HG03064 (cell line): ENCODE results near the gene TNC.

Experiments
- ATAC-seq: cut with Tn5 transposase; IDR thresholded peaks from one replicate; pipeline ENCODE4 v1.9.1; 2021; ENCODE audit warnings: low read depth; ENCODE audit not compliant: unreplicated experiment

The TNC gene

DNA sequence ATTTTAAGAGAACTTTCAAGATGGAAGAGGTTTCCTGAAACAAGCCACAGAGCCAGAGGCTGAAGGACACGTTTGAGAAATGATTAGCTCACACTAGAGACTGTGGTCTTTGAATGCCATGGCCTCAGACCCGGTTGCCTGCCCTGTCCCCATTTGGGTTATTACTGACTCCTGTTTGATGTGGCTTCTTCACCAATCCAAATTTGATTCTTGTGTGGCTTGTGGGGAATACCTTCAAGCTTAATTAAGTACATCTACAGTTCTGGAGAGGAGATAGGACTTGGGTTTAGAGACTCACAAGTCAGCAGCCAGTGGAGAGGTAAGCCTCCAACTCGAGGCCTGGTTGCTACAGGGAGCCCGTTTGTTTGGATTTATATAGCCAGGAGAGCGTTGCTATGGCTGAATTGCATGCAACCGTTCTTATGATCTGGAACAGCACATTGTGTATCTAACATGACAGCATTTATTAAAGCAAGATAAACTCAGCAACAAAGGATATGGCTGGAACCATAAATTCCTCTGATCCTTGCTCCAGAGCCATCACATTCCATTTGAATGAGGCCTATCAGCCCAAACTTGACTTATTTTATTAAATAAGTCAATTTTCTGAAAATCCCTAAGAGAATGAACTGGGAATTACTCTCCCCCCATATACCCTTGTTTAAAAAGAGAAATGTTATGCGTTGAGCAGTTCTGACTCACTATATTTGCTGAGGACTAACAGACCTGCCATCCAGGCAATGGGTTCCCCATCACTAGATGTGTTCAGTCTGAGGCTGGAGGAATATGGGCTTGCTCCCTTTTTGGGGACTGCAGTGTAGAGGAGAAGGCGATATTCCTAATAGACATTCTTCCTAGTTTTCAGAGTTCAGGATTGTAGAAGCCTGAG lies 99.2 kb downstream of the TNC start:
- no peak for ATAC-seq

DNA sequence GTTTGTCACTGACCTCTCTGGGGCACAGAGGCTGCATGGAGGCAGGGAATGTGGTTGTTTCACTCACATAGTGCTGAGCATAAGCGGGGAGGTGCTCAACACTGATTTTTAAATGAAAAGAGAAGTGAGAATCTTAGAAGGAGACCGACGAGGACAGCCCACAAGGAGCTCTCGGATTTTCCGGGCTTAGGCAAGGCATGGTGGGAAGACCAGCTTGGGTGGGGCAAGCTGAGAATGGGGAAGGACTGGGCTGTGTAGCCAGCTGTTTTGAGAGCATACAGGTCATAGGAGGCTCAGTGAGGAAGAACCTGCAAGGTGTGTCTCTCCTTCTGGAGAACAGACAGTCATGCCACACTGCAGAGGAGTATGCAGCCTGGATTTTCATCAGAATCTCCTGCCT lies 101.6 kb downstream of the TNC start:
- no peak for ATAC-seq

DNA sequence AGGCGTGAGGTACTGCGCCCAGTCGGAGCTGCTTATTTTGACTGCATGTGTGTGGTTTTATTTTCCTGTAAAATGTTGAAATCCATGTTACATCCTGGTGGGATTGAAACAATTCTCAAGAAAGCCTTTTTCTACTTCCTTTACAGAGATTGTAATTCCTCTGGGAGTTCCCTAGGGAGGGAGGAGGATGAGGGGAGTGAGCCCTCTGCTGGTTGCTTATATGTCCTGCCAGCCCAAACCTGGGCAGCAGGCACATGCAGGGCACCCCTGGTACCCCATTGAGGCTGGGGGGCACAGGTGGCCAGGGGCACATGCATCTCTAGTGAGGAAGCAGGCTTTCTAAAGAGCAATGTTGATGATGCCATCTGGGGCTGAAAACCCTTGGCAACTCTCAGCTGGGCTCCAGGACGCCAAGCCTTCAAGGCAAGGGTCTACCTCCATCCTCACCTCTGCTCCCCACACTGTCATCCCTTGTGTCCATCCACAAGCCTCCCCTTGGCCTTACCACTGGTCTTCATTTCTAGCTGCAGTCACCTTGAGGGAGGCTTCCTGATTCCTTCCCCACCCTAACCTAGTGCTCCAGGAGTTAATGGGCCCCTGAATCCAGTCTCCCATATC lies 102.8 kb downstream of the TNC start:
- ATAC-seq, result no peak

DNA sequence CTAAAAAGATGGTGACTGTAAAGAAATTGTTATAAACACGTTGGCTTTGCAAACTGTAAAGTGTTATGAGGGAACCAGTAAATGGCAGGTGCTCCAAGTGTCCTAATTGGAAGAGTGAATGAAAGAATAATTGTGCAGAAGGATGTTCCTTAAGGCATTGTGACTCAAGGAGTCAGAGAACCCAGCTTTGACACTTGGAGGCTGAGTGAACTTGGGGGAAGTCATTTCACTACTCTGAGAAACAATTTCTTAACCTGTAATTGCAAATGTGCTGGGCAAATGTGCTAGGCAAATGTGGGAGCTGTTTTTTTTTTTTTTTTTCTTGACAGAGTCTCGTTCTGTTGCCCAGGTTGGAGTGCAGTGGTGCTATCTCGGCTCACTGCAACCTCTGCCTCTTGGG lies 103.5 kb downstream of the TNC start:
- ATAC-seq, result no peak

DNA sequence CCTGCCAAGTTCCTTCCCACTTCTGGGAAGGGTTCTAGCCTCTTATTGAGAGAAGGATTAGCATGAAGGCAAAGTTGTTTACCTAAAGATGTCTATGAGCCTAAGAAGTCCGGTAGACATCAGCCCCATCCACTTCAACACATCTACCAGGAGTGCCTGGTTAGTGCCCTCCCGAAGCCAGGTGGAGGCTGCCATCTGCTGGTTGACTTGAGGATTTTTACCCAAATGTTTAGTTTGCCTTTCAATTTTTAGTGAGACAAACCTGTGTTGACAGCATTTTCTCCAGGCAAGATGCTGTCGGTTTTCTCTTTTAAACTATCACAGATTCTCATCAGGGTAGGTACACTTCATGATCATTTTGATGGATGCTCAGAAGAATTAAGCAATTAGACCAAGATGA lies 104.0 kb downstream of the TNC start:
- ATAC-seq, result peak; percentile 62

DNA sequence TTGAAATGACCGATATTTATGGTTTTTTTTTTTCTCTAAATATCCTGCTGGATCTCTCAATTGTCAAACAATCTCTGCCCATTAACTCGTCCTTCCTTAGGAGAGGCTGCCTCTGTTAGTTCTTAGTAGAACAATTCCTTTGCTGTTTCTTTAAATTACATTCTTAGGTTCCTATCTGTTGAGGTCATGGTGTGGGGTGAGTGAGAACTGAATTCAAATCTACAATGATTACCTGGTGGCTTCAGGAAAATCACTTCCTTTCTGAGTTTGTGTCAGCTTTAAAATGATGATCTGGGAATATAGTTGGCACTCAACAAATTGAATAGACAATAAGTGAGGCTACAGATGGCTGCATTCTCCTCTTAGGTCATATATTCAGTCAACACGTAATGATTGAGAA lies 105.5 kb downstream of the TNC start:
- ATAC-seq, result no peak

DNA sequence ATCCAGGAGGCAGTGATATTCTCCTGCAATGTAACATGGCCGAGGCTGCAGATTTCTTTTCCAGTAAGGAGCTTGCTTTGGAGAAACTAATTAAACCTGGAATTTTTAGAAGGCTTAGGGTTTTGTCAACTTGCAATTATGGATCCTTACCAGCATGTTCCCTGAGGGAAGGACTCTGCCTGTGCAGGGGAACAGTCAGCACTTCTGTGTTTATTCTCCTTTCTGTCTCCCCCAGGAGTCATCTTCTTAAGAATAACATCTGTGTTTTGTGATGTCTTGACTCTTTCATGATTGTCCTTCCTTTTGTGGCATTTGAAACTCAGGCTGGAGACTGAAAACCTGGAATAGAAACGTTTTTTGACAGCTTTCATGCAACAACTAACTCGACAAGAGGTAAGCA lies 107.1 kb downstream of the TNC start:
- ATAC-seq, result no peak

DNA sequence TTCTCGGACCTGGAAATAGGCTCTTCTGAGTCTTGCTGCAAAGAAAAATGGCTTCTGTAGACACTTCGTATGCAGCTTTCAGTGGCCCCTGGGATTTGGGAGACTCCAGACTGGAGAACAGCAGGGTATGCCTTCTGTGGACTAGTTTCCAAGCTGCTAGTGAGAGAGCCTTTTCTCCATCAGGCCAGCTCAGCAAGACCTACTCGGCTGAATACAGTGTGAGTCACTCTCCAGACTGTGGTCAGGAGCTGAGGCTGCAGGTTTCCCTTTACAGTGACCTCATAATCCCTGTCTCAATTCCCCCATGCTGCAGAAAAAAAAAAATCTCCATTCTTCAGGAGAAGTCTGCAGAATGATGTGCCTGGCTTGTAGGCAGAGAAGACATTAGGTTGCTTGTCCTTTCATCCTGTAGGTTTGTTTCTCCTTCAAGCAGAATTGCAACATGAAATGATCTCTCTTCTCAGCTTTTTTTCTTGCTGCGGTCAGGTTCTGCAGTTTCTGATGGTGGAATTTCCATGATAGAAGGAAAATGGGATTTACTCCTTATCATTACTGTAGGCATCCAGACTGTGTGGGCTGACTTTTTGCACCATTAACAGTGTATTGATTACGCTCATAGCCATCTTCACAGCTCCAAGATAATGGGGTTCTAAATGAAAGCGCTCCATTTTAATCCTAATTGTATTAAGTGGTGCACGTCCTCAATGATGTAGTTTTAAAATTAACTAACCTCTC lies 109.3 kb downstream of the TNC start:
- ATAC-seq, result no peak

DNA sequence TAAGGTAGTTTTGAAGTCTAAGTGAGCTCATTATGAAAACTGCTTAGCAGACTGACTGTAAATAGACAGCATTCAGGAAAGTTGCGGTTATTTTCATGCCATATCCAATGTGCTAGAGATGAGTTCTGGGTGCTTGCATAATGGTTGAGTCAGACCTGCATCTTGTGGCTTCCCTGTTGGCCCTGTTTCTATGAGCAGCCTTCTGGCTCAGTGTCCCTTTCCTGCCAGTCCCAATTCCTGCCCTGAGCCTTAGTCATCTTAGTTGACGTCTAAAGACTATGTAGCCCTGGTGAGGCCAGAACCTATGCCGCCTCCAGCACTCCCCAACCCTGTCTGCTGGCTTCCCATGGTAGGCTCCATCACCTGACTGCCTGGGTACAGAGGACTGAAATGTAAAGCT lies 111.3 kb downstream of the TNC start:
- no peak for ATAC-seq

DNA sequence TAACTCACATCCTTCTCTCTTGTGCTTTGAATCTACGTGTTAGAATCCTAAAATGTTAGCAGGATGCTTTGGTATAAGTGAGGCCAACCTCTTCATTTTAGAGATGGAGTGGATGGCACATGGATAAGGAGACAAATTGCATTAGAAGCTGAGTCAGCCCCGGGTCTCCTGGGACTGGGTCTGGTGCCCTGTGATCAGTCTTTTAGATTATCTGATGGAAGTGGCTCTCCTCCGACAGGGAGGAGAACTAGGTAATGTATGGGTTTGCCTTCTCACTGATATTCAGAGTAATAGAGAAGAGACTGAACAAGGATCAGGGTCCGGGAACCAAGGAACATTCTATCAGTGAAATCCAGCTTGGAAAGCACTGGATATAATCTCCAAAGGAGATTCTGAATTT lies 112.6 kb downstream of the TNC start:
- no peak for ATAC-seq

DNA sequence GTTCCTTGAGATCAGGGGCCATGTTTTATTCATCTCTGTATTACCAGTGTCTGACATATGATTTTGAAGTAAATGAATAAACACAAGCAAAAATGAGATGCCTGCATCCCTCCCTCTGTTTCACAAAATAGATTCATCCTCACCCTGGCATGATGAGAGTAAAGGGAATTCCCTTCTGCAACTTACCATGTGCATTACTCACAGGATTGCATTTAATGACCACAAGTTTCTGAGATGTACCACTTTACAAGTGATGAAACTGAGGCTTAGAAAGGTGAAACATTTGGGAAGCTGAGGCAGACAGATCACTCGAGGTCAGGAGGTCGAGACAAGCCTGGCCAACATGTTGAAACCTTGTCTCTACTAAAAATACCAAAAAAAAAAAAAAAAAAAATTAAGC lies 113.4 kb downstream of the TNC start:
- ATAC-seq, result no peak

DNA sequence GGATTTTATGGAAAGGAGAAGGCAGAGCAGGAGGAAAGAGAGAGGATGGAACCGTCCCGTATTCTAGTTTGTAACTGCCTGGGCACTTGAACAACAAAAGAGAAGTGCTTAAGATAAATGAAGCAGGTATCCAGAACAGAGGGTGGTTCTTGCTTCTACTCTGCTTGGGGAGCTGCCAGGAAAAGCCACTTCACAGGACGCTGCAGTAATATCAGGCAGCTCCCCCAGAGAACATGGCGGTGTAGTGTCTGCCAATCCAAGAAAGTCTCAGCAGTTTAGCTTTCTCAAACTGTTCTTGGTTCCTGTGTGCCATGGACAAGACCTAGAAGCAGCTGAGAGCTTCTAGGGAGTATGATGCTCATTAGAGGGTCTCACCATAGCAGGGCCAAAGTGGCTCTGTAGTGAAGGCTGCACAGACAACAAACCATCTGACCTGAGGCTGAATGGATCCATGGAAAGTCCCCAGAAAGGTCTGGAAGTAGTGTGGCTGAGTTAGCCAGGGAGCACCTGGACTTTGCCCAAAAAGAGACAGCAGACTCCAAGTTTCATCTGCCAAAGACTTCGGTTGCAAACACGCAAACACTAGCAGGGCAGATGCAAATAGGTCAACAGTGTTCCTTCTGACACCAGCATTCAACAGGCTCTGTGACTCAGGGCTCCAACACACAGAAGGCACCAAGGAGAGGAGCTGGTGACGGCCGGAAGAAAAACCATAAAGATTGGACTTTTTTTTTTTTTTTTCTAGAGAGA lies 115.4 kb downstream of the TNC start:
- ATAC-seq, result no peak

DNA sequence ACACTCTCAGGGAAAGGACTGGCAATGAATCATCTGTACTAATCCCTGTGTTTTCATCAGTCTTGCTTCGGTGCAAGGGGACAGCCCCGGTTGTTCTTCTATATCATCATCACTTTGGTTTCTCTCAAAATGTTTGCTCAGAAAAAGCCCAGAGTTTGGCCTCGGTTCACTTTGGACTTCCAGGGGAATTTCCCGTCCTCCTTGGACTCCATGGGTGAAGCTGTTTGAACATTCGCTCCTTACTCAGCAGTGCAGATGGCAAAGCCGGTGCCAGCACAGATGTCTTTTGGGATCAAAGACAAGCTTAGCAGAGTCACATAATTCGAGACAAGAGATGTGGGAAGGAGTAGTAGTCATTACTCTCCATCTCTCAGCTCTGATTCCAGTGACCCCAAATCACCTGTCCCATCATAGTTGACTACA lies 117.7 kb downstream of the TNC start:
- ATAC-seq, result no peak

DNA sequence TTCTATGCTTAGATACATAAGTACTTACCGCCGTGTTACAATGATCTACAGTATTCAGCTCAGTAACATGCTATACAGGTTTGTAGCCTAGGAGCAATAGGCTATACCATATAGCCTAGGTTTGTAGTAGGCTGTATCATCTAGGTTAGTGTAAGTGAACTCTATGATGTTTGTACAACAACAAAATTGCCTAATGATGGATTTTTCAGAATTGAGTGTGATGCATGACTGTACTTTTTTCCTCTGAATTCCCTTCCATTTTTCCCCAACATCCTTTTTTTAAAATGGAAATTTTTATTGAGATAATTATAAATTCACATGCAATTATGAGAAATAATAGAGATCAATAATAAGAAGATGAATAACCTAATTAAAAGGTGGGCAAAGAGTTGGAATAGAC lies 119.6 kb downstream of the TNC start:
- ATAC-seq, result no peak

DNA sequence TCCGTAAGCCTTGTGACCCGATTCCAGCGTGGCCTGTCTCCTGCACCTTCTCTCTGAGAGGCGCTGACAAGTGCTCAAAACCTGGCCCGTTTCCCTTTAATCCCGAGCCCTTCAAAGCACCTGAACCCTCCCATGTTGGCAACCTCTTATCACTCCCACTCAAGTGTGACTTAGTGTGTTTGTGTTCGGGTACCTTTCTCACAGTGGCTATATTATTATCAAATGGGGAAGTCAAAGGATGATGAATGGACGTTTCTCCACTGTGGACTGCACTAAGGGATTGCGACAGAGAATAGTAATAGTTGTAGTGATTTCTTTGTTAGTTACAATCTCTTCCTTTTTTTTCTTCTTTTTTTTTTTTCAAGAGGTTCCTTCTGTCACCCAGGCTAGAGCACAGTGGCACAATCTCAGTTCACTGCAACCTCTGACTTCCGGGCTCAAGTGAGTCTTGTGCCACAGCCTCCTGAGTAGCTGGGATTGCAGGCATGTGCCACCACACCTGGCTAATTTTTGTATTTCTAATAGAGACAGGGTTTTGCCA lies 122.2 kb downstream of the TNC start:
- ATAC-seq, result no peak

DNA sequence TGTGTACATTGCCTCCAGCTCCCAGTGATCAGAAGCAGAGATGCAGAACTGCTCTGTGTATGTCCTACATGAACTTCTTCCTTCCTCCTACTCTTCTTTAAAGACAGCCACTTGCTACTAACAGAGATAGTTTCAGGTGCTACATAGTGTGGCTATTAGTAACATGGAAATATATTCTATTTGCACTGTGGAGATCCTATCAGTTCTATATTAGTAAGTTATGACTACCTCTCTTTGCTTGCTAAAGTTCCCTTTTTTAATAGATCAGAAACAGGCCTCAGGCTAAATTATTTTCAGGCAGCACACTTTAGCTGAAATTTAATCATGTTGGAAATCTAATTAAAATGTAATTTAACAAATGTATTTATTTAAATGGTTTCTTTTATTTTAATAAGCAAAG lies 123.2 kb downstream of the TNC start:
- no peak for ATAC-seq

DNA sequence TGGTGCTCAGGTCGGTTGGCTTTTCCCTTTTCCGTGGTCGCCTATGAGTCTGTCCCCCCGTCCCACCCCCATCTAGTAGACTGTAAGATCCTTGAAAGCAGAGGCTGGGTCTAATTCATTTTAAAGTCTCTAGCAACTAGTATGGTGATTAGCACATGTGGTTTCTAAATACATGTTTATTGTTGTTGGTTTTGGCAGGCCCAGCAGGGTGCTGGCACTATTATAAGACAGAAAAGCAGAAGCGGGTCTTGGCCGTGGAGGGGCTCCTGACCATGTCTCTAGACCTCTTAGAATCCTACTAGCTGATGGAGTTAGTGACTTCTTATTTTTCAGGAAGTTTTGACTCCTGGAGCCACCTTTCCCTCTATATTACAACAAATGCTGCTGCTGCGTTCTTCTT lies 126.1 kb downstream of the TNC start:
- no peak for ATAC-seq

DNA sequence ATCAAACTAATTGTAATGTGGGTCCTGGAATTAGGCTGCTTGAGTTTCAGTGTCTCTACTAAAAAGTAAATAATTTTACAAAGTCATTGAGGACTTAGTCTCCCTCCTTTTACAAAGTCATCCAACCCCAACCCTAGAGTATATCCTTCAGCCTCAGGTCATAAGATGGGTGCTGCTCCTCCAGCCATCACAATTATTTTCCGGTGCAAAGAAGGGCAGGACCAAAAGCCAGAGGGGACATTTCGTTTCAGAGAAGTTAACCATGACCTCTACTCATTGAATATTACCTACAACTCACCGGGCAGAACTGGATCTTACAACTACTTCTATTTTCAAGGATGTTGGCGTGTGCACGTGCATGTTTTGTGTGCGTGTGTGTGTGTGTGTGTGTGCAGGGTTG lies 127.1 kb downstream of the TNC start:
- ATAC-seq, result no peak

DNA sequence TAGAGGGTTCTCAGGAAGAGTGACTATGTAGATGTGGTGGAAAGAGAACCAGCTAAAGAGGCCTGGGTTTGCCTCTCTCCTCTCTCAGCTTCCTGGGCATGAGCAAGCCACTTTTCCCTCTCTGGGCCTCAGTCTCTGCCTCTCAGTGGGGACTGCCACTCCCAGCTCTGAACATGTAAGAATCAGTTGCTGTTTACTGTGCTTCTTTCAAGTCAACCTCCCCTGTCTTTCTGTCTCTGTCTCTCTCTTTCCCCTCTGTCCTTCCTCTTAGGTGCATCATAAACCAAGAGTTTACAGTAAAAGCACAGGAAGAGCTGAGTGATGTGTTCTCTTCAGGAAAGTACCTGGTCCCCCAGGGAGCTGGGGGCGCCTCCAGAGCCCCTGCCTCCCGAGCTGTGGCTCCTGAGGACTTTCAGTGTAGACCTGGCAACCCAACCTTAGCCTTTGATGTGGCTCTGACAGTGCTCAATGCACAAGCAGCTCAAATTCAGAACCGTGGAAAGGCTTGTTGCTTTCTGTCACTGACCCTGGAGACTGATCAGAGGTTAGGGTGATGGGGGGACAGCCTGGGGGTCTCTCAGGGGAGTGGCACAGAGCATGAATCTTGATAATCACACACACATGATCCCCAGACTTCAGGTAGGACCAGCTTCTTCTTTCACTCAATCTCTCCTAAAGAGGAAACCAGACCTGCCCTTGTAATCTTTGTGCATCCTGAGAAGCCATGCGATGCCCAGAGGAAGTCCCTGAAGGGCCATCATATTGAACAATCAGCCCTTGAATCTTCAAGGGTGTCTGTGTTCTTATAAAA lies 128.2 kb downstream of the TNC start:
- no peak for ATAC-seq
